RWPE1 (cell line): Measurements from ENCODE around the gene GATA5.

ENCODE experiments used
- CTCF ChIA-PET: fragments of 350-600 bp; sonication (Branson Sonifier 250); formaldehyde crosslinking; extraction: SDS; loops from one replicate; lab custom pipeline; 2021; lab: Yijun Ruan, JAX
- POLR2A ChIA-PET: fragments of 400-600 bp; formaldehyde crosslinking; extraction: SDS; loops from one replicate; lab custom pipeline; 2020; ENCODE audit warnings: antibody characterized with exemption; ENCODE audit not compliant: low non-redundant PET; lab: Yijun Ruan, JAX
- DNase-seq: peaks from one replicate; pipeline ENCODE4 v3.0.0; 2012; ENCODE audit warnings: low spot score
- H3K27ac ChIP-seq: fragments of 450-650 bp; 2 replicates; pipeline ENCODE4 v1.5.1; 2017
- TF ChIP-seq, protein P1 (sequence below): fragments of 450-650 bp; conservative IDR thresholded peaks from 2 replicates; pipeline ENCODE4 v1.5.1; 2017; ENCODE audit warnings: low read depth, mild to moderate bottlenecking

The GATA5 gene

DNA sequence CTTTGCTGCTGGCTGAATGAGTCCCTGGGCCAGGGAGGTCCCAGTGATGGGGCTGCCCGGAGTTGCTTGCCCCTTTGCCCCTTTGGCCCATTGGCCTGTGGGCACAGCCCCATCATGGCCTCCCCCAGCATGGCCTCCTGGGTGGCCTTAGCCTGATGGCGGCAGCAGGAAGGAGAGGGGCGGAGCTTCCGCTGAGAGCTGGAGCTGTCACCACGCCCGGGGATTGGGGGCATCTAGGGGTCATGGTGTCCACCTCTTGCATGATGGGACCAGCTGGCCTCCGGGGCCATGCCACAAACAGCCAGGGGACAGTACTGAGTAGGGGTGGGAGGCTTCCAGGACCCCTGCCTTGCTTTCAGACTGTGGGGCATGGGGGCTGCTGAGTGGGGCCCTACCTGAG, 31.5 kb upstream of the GATA5 start:
- H3K27ac ChIP-seq, result no peak overlapping the region
- CTCF ChIA-PET, result interaction anchor here (0.6 to 1.9 kb wide), 3 partner anchors 41 to 110 kb away, joined by 3 to 5 read pairs (median 4); no protein-coding TSS in a partner anchor
- TF ChIP-seq, protein P1, sequence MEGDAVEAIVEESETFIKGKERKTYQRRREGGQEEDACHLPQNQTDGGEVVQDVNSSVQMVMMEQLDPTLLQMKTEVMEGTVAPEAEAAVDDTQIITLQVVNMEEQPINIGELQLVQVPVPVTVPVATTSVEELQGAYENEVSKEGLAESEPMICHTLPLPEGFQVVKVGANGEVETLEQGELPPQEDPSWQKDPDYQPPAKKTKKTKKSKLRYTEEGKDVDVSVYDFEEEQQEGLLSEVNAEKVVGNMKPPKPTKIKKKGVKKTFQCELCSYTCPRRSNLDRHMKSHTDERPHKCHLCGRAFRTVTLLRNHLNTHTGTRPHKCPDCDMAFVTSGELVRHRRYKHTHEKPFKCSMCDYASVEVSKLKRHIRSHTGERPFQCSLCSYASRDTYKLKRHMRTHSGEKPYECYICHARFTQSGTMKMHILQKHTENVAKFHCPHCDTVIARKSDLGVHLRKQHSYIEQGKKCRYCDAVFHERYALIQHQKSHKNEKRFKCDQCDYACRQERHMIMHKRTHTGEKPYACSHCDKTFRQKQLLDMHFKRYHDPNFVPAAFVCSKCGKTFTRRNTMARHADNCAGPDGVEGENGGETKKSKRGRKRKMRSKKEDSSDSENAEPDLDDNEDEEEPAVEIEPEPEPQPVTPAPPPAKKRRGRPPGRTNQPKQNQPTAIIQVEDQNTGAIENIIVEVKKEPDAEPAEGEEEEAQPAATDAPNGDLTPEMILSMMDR, result no peak
- POLR2A ChIA-PET, result no interaction called here
- no peak for DNase-seq

- CTCF ChIA-PET, result interaction anchor here (0.6 kb wide), 1 partner anchor 40 kb away, joined by 3 read pairs; no protein-coding TSS in a partner anchor
- TF ChIP-seq, protein P1, result no peak
- no peak overlapping the region for H3K27ac ChIP-seq
- no peak for DNase-seq
- POLR2A ChIA-PET, result no interaction called here
These were observed 31.0 kb upstream of the GATA5 start for GRCh38 chr20:62506791-62507190.

DNA sequence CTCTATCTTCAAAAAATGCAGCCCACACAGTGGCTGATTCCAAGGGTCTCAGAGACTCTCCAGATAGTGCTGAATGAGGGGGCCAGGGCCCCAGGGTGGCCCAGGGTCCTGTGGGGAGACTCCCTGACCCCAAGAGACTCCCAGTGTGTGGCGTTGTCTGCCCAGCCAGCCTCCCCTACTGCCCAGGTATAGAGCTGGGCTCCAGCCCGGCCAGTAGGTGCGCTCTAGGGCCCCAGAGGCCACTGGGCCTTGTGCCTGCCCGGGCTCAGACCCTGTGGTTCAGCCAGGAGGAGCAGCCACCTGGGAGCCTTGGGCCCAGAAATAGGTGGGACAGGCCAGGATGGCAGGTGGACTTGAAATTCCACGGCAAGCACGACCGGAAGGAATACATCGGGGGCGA, 30.3 kb upstream of the GATA5 start:
- POLR2A ChIA-PET, result no interaction called here
- H3K27ac ChIP-seq, result no peak overlapping the region
- CTCF ChIA-PET, result interaction anchor here (0.5 to 1.1 kb wide), 2 partner anchors 111 to 291 kb away, joined by 4 to 10 read pairs; no protein-coding TSS in a partner anchor
- TF ChIP-seq, protein P1, result no peak
- DNase-seq, result no peak

GRCh38 chr20:62505337-62506045, 29.7 kb upstream of the GATA5 start:
- TF ChIP-seq, protein P1, result no peak
- DNase-seq, result no peak
- no peak overlapping the region for H3K27ac ChIP-seq
- ChIA-PET CTCF (interaction anchor here (0.5 to 1.1 kb wide), 4 partner anchors 34 to 317 kb away, joined by 3 to 10 read pairs (median 4); no protein-coding TSS in a partner anchor), POLR2A (no interaction called here)

GRCh38 chr20:62504323-62504722, 28.5 kb upstream of the GATA5 start:
- TF ChIP-seq, protein P1, result no peak
- POLR2A ChIA-PET, result no interaction called here
- DNase-seq, result no peak
- H3K27ac ChIP-seq, result no peak overlapping the region
- CTCF ChIA-PET, result interaction anchor here (0.5 to 0.6 kb wide), 2 partner anchors 12 to 17 kb away, joined by 3 to 6 read pairs; no protein-coding TSS in a partner anchor

- DNase-seq, result no peak
These were observed 27.8 kb upstream of the GATA5 start for GRCh38 chr20:62503401-62504178.

More at GRCh38 chr20:62503401-62504178, 27.8 kb upstream of the GATA5 start:
- POLR2A ChIA-PET, result no interaction called here
- CTCF ChIA-PET, result interaction anchor here (0.6 to 2.9 kb wide), 3 partner anchors 12 to 113 kb away, joined by 3 to 24 read pairs (median 6); no protein-coding TSS in a partner anchor
- H3K27ac ChIP-seq, result no peak overlapping the region
- TF ChIP-seq, protein P1, result no peak
